Stimulated activated CD8-positive, alpha-beta memory T cell treated with anti-CD3 and anti-CD28 coated beads, Interleukin-4, amount 100 ng/mL, for 24 hours (primary cell): ENCODE measurements around the gene S100A16.
"Not testable (repeated sequence)": the region's sequence is repeated elsewhere in the genome, so short reads cannot be mapped to it uniquely, and the experiment has no call there.

Experiments used
- DNase-seq: peaks from one replicate; pipeline ENCODE4 v3.0.0-alpha.2; 2020; ENCODE audit warnings: low read depth

Gene S100A16

GRCh38 chr1:153562021-153562420 lies 50.9 kb downstream of the S100A16 start:
- not testable (repeated sequence) for DNase-seq

DNA sequence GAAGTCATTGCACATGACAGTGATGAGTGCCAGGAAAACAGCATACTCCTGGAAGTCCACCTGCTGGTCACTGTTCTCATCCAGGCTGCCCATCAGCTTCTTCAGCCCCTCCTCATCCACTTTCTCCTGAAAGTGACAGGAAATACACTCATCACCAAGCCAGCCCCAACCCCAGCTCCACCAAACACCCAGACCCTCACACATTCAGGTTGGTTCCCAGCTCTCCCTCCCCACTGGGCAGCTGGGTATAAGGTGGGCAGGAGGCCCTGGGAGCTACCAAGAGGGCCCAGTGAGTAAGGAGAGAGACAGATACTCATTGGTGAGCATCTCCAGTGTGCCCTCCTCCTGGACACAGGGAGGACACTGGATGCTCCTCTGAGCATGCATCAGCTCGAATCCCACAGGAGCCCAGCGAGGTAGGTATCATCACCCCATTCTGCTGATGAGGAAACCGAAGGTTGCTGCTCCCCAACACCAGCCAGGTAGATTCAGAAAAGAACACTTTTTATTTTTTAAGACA lies 51.4 kb downstream of the S100A16 start:
- DNase-seq: no peak

- DNase-seq: no peak
Observed at GRCh38 chr1:153560771-153561465, 52.0 kb downstream of the S100A16 start.

DNA sequence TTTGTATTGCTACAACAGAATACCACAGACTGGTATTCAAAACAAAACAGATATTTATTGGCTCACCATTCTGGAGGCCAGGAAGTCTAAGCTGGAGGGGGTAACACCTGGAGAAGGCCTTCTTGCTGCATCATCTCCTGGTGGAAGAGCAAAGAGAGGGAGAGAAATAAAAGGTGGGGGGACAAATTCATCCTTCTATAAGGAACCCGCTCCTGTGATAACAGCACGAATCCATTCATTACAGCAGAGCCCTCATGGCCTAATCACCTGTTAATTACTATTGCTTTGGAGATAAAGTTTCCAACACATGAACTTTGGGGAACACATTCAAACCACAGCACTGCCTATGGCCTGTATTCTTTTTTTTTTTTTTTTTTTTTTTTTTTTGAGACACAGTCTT lies 52.7 kb downstream of the S100A16 start:
- DNase-seq: no peak

- DNase-seq: no peak
Observed at GRCh38 chr1:153557877-153558276, 55.1 kb downstream of the S100A16 start.
